ENCODE data around the gene VEGFA.

VEGFA gene

GRCh38 chr6:43778131-43778855, 8.3 kb downstream of the VEGFA start:
- DNase-seq (ENCODE audit: low read depth in 1 of 2, low spot score in 1 of 2) = no peak
- TF ChIP-seq GABPA (IDR thresholded peaks at IDR 0.05; ENCODE audit: low read depth) (no peak), REST (IDR thresholded peaks at IDR 0.05; ENCODE audit: insufficient replicate concordance, low read depth) (no peak), CTCF (IDR thresholded peaks at IDR 0.05; ENCODE audit: insufficient read depth, low read length) (no peak), SPI1 (IDR thresholded peaks at IDR 0.05; ENCODE audit: borderline replicate concordance, low read depth) (no peak)
- Histone ChIP-seq H3K27ac (replicated peaks) (no peak overlapping the region), H3K4me3 (replicated peaks; ENCODE audit: insufficient read depth, low read length) (no peak overlapping the region), H3K27me3 (ENCODE audit: insufficient read depth, poor library complexity, severe bottlenecking) (no peaks in the 10 kb centered on the region)

GRCh38 chr6:43778976-43779851, 9.2 kb downstream of the VEGFA start:
- Histone ChIP-seq H3K4me3 (replicated peaks; ENCODE audit: insufficient read depth, low read length) (no peak overlapping the region), H3K27ac (replicated peaks) (no peak overlapping the region), H3K27me3 (ENCODE audit: insufficient read depth, poor library complexity, severe bottlenecking) (no peaks in the 10 kb centered on the region)
- no peak for DNase-seq (ENCODE audit: low read depth in 1 of 2, low spot score in 1 of 2)
- TF ChIP-seq SPI1 (IDR thresholded peaks at IDR 0.05; ENCODE audit: borderline replicate concordance, low read depth) = no peak
- TF ChIP-seq REST (IDR thresholded peaks at IDR 0.05; ENCODE audit: insufficient replicate concordance, low read depth) = no peak
- no peak for TF ChIP-seq CTCF (IDR thresholded peaks at IDR 0.05; ENCODE audit: insufficient read depth, low read length)
- TF ChIP-seq GABPA (IDR thresholded peaks at IDR 0.05; ENCODE audit: low read depth) = no peak

DNA sequence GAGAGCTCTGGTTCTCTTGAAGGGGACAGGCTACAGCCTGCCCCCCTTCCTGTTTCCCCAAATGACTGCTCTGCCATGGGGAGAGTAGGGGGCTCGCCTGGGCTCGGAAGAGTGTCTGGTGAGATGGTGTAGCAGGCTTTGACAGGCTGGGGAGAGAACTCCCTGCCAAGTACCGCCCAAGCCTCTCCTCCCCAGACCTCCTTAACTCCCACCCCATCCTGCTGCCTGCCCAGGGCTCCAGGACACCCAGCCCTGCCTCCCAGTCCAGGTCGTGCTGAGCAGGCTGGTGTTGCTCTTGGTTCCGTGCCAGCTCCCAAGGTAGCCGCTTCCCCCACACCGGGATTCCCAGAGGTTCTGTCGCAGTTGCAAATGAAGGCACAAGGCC, 9.8 kb downstream of the VEGFA start:
- no peaks in the 10 kb centered on the region for H3K27me3 ChIP-seq (ENCODE audit: insufficient read depth, poor library complexity, severe bottlenecking)
- no peak for DNase-seq (ENCODE audit: low read depth in 1 of 2, low spot score in 1 of 2)
- H3K4me3 ChIP-seq (replicated peaks; ENCODE audit: insufficient read depth, low read length) = no peak overlapping the region
- H3K27ac ChIP-seq (replicated peaks) = no peak overlapping the region
- no peak for TF ChIP-seq POLR2AphosphoS5 (IDR thresholded peaks at IDR 0.05; ENCODE audit: low read depth)
- TF ChIP-seq CTCF (IDR thresholded peaks at IDR 0.05; ENCODE audit: insufficient read depth, low read length) = no peak
- no peak for TF ChIP-seq GABPA (IDR thresholded peaks at IDR 0.05; ENCODE audit: low read depth)
- TF ChIP-seq SPI1 (IDR thresholded peaks at IDR 0.05; ENCODE audit: borderline replicate concordance, low read depth) = no peak
- TF ChIP-seq REST (IDR thresholded peaks at IDR 0.05; ENCODE audit: insufficient replicate concordance, low read depth) = no peak

Measured in HL-60 (cell line).